Measurements from ENCODE around the gene LAMA5.

LAMA5 gene

GRCh38 chr20:62368976-62369814 is 2.1 kb upstream of the LAMA5 start:
- peak; percentile 88 for DNase-seq

DNA sequence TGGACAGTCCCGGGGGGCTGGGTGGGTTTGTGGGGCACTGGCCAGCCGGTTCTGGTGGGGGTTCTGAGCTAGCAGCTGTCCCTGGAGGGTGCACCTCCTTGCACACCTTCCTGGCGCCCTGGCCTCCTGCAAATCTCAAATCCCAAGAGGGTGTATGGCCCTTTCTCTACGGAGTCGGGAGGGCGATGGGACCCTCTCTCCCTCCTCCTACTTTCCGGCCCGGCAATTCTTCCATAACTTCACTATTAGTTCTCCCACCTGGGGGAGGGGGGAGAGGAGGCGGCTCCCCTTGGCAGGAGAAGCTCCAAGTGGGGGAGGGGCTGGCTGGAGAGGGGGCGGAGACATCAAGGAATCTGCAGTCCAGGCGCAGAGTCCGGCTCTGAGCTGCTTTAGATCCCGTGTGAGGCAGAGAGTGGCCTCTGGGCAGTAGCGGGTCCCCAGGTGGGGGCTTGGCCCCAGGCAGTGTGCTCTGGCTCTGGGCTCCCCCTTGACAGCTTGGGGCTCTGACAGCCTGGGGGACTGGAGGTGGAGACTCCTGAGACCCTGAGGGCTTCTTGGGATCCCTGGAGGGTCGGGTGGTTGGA is 1.4 kb upstream of the LAMA5 start:
- DNase-seq = peak; percentile 77

DNA sequence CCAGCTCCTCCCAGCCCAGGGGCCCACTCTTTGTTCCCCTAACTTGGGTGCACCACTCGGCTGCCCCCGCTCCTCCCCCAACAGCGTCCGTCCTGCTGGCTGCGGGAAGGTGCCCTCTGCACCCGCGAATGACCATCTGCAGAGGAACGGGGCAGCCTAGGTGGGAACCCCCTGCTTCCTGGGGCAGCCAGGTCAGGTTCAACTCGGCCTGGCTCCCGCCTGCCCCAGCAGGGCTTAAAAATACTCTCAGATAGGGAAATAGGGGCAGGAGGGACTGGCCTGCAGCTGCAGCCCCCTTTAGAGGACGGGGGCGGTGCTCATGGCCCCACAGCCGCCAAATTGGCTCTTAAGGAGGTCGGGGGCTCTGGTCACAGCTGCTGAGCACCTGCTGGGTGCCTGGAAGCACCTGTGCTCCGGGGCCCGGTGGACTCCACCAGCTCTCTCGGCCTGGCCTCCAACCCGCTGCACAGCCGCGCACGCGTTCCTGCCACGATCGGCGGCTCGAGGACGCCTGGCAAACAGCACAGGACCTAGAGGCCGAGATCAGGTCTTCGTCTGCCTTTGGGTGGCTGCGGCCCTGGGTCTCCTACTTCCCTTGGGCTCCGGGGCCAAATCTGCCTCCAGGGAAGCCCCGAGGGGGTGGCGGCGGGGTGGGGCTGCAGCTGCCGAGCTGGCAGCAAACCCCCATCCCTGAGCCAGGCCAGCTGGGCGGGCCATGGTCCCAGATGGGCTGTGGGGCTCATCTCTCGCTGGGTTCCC is 700 bp upstream of the LAMA5 start:
- no peak for DNase-seq

DNA sequence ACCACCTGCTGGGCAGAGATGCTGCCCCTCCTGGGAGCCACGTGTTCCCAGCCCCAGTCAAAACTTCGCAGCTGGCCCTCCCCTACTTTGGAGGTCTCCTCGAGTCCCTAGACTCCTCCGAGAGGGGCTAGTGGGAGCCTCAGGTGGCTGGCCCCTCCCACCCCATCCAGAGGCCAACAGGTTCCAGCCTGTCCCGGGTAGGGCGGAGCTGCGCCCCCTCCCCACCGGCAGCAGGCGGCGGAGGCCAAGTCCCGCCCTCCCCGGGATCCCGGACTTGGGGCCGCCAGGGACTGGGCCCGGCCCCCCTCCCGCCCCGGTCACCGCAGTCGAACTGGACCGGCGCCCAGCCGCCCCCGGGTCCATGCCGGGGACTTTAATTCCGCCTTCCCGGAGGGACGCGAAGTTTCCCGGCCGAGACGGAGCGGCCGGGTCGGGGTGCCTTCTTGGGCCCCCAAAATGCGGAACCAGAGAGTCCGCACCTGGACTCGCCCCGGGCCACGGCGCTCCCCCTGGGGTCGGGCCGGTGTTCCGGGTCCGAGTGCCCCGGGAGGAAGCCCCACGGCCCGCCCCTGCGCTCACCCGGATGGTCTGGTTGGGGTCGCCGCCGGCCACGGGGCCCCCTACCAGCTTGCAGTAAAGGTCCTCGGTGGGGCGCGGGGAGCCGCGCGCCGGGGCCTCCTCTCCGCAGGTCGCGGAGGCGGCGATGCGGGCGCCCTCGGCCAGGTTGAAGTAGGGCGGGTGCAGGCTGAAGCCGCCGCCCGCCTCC is 559 bp downstream of the LAMA5 start:
- peak; percentile 57 for DNase-seq

- peak; percentile 93 for DNase-seq
These were observed 1.2 kb downstream of the LAMA5 start for GRCh38 chr20:62365814-62366369.

DNA sequence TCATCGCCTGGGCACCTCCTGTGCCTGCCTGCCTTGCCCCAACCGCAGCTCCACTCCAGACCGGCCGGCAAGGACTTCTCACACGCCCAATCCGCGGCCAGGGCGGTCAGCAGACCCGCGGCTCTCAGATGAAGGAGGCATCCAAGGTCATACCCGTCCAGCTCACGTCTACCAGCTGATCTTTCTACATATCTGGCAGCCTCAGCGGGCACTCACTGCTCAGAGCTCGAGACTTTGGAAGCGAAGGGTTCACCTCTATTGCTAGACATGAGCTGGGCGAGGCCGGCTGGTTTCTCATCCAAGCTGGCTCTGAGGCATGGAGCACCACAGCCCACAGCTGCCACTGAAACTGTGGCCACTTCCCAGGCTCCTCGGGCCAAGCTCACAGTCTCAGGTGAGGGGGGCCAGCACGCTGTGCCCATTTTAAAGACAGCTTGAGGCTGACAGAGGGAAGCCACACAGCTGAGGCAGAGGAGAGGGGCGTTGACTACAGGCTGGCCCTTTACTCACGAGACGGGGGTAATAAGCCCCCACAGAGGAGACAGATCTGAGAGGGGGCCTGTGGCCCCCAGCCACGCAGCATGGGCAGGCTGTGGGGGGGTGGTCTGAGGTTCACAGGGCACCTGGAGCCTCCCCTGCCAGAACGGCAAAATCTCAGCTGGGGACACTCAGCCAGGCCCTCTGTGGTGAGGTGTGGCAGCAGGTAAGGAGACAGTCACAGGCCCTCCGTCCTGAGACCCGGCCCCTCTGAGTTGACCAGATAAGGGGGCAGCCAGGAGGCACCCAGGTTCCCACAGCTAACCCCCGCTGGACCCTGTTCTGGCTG is 2.0 kb downstream of the LAMA5 start:
- peak; percentile 63 for DNase-seq

GRCh38 chr20:62363920-62364851 is 2.9 kb downstream of the LAMA5 start:
- DNase-seq = peak; percentile 60

- DNase-seq = peak; percentile 89
These were observed 3.9 kb downstream of the LAMA5 start for GRCh38 chr20:62362991-62363919.

DNA sequence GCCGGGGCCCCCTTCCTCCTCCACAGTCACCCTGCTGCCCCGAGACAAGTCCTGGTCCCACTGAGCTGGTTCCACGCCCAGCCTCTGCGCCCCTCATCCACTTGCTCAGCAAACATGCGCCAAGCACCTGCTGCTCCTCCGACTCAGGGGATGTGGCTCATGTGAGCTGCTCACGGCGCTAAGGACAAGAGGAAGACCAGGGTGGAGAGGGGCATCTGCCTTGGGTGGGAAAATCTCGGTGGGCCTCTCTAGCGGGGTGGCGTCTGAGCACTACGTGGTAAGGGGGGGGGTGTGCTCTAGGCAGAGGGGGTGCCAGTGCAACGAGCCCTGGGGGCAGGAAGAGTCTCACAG is 4.5 kb downstream of the LAMA5 start:
- DNase-seq = no peak

DNA sequence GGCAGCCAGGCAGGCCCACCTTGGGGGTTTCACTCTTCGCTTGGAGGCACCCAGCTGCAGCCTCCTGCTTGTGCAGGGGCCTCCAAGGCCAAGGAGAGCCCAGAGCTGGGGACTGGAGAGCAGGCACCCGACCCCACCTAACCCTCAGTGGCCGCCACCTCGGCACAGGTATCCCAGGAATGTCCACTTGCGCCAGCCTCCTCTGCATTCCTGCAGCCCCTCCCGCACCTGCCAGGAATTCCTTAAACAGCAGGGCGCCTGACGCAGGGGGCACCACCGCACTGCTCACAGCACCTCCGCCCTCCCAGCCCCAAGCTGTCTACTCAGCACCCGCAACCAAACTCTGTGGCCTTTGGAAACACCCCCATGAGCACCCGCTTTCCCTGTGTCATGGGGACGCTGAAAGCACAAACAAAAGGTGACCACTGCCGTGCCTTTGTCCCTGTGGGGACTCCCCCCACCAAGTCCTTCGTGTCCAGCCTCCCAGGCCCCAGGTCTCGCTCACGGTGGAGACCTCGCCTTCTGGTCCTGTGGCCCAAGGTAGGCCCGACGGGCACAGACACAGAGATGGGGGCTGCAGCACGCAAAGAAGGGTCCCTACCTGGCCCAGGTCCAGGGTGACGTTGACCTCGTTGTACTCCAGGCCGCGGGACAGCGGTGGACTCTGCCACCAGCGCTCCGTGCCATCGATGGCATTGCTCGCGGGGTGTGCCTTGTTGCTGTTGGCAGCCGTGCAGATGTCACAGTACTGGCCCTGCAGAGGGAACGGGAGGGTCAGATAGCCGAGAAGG is 5.1 kb downstream of the LAMA5 start:
- DNase-seq = peak; percentile 83

DNA sequence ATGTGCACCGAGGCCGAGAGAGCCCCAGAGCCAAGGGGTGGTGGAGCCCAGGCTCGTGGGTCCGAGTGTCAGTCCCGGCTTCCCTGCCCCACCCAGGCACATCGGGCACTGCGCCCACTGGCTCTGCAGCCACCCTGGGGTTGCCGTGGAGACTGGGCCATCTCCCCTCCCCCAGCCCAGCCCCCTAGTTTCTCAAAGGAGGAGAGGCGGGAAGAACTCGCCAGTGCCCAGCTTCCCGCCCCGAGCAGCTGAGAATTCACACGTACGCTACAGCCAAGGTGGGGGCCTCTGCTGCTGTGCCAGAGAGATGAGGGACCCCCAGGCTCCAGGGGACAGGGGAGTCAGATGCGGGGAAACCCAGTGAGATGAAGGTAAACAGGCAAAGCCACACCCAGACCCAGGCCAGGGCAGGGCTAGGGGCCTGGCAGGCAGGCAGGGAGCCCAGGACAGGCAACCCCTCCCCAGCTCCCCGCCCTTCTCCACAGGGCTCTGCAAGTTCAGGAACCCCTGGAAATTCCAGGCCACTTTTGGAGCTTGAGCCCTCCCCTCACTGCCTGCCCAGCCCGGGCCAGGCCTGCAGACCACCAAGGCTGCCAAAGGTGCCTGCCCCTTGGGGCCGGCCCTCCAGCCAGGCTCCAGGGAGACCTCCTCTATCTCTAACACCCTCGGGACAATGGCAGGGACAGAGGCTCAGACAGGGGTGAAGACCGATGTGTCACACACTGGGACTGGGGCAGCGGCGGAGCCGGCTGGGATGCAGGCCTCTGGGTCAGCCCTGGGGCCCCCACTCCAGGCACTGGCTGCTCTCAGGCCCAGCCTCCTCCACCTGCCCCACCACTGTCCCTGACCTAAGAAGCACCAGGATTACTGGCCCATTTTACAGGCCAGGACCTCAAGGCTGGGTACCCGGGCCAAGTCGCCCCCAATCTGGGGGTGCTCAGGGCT is 6.0 kb downstream of the LAMA5 start:
- peak; percentile 67 for DNase-seq

DNA sequence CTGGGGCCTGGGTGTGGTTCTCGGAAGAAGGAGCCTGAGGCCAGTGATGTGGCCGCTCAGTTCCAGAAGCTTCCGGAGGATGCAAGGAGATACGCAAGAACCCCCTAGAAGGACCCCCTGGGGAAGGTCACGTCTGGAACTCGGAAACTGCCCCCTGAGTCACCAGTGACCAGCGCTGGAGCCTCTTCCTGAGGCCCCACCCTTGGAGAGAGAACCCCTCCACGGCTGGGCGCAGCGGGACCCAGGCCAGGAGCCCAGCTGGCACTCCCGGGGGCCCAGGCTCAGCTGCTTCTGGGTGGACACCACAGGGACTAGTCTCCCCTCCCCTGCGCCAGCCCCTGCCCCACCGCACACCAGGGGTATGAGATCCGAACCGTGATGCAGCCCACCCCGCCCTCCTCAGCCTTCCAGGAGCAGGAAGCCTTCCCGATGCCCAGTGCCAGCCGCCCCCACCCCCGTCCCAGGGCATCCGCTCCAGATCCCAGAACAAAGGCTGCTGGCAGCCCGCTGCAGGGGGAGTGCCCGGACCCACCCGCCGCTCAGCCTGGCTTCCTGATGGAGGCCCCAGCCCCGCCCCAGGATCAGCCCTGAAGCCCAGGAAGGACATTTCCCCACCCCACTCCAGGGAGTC is 7.5 kb downstream of the LAMA5 start:
- peak; percentile 95 for DNase-seq

DNA sequence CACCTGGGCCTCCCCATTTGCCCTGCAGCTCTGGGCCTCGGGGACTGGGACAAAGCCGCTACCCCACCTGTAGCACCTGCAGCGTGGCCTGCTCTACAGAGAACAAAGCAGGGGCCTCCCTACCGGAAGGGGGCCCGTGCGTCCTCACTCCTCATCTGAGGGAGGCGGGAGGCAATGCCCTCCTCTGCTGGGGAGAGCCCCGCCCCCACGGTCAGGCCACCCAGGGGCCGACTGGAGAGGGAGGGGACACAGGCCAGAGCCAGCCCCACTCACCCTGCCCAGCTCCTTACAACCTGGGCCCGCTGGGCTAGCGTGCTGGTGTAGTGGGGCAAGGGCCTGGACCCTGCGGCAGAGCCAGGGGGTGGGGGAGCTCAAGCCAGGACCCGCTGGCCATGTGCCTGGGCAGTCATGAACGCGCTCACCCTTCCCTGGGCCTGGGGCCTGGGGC is 8.0 kb downstream of the LAMA5 start:
- no peak for DNase-seq

DNA sequence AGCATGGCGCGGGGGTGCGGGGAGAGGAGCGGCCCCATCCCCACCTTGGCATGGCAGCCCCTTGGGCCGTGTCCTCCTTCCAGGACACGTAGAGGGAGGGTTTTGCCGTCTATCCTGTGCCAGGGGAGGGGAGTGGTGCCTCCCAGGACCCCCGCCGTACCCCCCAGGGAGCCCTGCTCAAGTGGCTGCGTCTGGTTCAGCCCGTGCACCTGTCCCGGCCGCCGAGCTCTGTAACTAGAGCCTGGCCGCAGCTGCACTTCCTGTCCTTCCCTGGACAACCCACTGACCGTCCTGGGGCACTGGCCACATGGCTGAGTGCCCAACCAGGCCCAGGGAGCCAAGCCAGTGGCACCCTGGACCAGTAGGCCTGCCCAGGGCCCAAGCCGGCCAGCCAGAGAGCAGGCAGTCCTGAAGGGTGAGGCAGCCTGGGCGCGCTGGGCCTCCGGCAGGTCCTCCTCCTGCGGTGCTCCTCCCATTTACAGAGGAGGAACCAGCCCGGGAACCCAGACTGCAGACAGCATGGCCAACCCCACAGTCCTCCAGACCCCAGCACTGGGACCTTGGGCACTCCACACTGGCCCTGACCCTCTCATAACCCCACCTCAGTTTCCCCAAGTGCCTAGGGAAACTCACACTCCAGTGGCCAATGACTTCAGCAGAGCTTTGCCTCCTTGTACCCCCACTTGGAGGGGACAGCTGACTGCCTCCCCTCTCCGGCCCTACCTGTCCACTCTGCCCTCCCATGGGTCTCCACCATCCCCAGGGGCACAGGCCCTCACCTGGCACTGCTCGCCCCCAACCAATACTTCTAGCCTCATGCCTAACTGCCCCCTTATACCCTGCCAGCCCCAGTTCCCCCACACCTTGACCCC is 8.7 kb downstream of the LAMA5 start:
- DNase-seq = peak; percentile 76

DNA sequence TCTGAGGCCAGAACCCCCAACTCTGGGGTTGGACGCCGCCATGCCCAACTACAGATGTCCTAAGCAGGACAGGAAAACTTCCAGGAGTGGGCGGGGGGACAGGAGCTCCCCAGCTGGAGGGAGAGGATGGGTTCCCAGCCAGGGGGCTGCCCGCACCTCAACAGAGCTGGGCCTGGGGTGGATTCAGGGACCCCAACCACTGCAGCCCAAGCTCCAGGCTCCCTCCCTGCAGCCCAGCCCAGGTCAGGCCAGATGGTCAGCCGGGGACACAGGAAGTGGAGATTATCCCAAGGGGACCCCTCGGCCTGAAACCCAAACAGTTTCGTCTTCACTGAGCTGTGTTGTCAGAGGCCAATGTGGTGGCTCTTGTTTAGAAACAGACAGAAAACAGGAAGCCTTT is 9.4 kb downstream of the LAMA5 start:
- DNase-seq = no peak

- DNase-seq = peak; percentile 81
These were observed 9.9 kb downstream of the LAMA5 start for GRCh38 chr20:62357187-62357667.

All from NCI-H226 (cell line).